SH-SY5Y (cell line): ENCODE results near the gene SLC45A2.

Experiments used
- GATA2 ChIP-seq: IDR thresholded peaks from 2 replicates; pipeline ENCODE4 v1.6.1; 2011; ENCODE audit warnings: mild to moderate bottlenecking, low read depth, low read length
- GATA3 ChIP-seq: IDR thresholded peaks from 2 replicates; pipeline ENCODE4 v1.6.1; 2011; ENCODE audit warnings: low read depth, mild to moderate bottlenecking, low read length, moderate library complexity

DNA sequence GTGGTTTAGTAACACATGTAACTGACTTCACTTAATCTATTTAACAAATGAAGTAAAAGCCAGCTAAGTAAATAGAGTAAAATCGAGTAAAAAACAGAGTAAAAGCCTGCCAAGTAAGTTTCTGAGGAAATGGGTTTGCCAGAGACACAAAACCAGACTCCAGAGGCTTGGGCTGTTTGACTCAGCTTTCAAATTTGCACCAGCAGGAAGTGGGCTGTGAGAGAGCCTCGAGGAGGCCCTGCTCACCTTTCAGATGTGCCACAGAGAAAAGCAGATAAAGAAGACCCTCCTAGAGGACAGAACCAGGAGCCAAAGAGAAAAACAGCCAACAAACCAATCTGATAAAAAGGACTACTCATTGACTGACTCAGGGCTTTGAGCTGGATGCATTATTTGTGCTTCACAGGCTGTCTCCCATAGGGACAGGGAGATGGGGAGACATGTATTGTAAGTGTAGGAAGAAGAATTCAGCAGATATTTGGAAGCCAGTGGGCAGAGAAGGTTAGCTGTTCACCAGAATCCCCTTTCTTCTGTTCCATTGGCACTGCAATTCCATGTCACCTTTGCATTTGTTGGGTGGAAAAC, 37.7 kb upstream of the SLC45A2 start:
- TF ChIP-seq GATA2 (no peak), GATA3 (no peak)
